Measurements from ENCODE around the gene SLC8A3.

DNA sequence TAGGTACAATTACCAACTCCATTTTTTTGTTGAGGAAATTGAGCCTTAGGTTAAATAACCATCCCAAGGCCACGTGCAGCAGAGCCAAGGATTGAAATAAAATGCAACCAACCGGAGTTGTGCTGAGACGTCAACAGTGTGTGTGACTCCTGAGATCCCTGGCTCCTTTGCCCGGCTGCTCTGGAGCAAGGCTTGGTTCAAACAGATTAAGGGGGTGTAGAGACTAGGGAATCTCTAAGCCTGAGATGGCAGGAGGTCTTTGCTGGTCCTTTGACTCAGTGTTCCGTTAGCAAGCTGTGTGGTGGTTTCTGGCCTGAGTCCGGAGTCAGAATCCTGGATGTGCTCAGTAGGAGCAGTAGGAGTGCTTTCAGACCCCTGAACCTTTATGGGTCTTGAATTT is 1.4 kb upstream of the SLC8A3 start:
- TF ChIP-seq YY1 (IDR thresholded peaks at IDR 0.05; ENCODE audit: insufficient read depth, insufficient read length), result no peak
- no peak for TF ChIP-seq ZNF274 (IDR thresholded peaks at IDR 0.05; ENCODE audit: low read depth, low read length)
- TF ChIP-seq SUZ12 (IDR thresholded peaks at IDR 0.05; ENCODE audit: extremely low read depth, insufficient read depth, insufficient read length), result no peak
